OCI-LY3 (cell line): ENCODE results near the gene ALPG.

Experiments
- EZH2phosphoT487 ChIP-seq: fragments of 200-600 bp; shearing (Covaris generic); IDR thresholded peaks from 2 replicates; pipeline ENCODE4 v1.6.1; 2018; ENCODE audit warnings: antibody characterized with exemption, mixed run types, low read depth
- TF ChIP-seq, protein P1 (sequence below): fragments of 200-600, 300-600 bp; sonication (generic); IDR thresholded peaks from 2 replicates; pipeline ENCODE4 v1.5.1; 2014; ENCODE audit warnings: antibody characterized with exemption, low read length, low read depth

GRCh38 chr2:232372231-232373208 is 34.1 kb upstream of the ALPG start:
- TF ChIP-seq, protein P1, sequence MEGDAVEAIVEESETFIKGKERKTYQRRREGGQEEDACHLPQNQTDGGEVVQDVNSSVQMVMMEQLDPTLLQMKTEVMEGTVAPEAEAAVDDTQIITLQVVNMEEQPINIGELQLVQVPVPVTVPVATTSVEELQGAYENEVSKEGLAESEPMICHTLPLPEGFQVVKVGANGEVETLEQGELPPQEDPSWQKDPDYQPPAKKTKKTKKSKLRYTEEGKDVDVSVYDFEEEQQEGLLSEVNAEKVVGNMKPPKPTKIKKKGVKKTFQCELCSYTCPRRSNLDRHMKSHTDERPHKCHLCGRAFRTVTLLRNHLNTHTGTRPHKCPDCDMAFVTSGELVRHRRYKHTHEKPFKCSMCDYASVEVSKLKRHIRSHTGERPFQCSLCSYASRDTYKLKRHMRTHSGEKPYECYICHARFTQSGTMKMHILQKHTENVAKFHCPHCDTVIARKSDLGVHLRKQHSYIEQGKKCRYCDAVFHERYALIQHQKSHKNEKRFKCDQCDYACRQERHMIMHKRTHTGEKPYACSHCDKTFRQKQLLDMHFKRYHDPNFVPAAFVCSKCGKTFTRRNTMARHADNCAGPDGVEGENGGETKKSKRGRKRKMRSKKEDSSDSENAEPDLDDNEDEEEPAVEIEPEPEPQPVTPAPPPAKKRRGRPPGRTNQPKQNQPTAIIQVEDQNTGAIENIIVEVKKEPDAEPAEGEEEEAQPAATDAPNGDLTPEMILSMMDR: no peak
- no peak for TF ChIP-seq EZH2phosphoT487
